Keratinocyte (primary cell): ENCODE results near the gene SREBF1.

Experiments
- CTCF ChIP-seq, 3 experiments: IDR thresholded peaks in 1 of 3; conservative IDR thresholded peaks in 1 of 3; optimal IDR thresholded peaks in 1 of 3; 2 replicates in 2 of 3; 3 replicates in 1 of 3; pipeline versions ENCODE3 to v1.5.1; 2011; ENCODE audit warnings: low read length in 3 of 3, mild to moderate bottlenecking in 3 of 3, moderate library complexity in 2 of 3, control low read depth in 1 of 3, inconsistent platforms in 1 of 3; ENCODE audit not compliant: insufficient read depth in 2 of 3; ENCODE audit errors: extremely low read depth in 1 of 3
- EZH2 ChIP-seq: IDR thresholded peaks from one replicate; pipeline ENCODE4 v1.6.1; 2012; ENCODE audit warnings: inconsistent platforms, mild to moderate bottlenecking, low read length, moderate library complexity

GRCh38 chr17:17836818-17837379 lies at the start of gene SREBF1:
- TF ChIP-seq CTCF (optimal IDR thresholded peaks at IDR 0.05 in 1 of 3, IDR thresholded peaks at IDR 0.05 in 1 of 3, conservative IDR thresholded peaks at IDR 0.05 in 1 of 3; ENCODE audit: extremely low read depth in 1 of 3, insufficient read depth in 2 of 3, low read length in 3 of 3) = no peak
- TF ChIP-seq EZH2 = no peak
